ENCODE results near the gene CD93.

GRCh38 chr20:23123886-23124285 is 37.8 kb upstream of the CD93 start:
- TF ChIP-seq CTCF (IDR thresholded peaks at IDR 0.05) (no peak), POLR2A (IDR thresholded peaks at IDR 0.05) (no peak), POLR2AphosphoS5 (IDR thresholded peaks at IDR 0.05) (no peak)
